SJCRH30 (cell line): ENCODE data around the gene GLIPR1L1. TPM values are rescaled to one million over a fixed set of nuclear protein-coding genes. Genes with fewer than 3 reads are reported as not detected.

Experiments
- DNase-seq, 2 experiments: peaks; one replicate each; pipeline ENCODE4 v3.0.0-alpha.2; 2015 to 2020
- H3K27ac ChIP-seq: fragments of 250-450 bp; sonication (Bioruptor Pico); 2 replicates; pipeline ENCODE4 v1.5.1; 2020; ENCODE audit warnings: mild to moderate bottlenecking, moderate library complexity
- H3K27me3 ChIP-seq: fragments of 250-450 bp; sonication (Bioruptor Pico); 2 replicates; pipeline ENCODE4 v1.5.1; 2020; ENCODE audit warnings: mild to moderate bottlenecking, moderate library complexity
- H3K36me3 ChIP-seq: fragments of 250-450 bp; sonication (Bioruptor Pico); 2 replicates; pipeline ENCODE4 v1.5.1; 2020; ENCODE audit warnings: mild to moderate bottlenecking, moderate library complexity
- H3K4me1 ChIP-seq: fragments of 250-450 bp; sonication (Bioruptor Pico); 2 replicates; pipeline ENCODE4 v1.5.1; 2020; ENCODE audit warnings: mild to moderate bottlenecking, moderate library complexity
- H3K4me3 ChIP-seq: fragments of 250-450 bp; sonication (Bioruptor Pico); 2 replicates; pipeline ENCODE4 v1.5.1; 2020; ENCODE audit warnings: mild to moderate bottlenecking, moderate library complexity
- H3K9me3 ChIP-seq: fragments of 250-450 bp; sonication (Bioruptor Pico); replicated peaks from 2 replicates; pipeline ENCODE4 v1.5.1; 2020; ENCODE audit warnings: mild to moderate bottlenecking, moderate library complexity
- total RNA-seq: library from RNA; depleted of rRNA; stranded (reverse); fragments of >200 nt; shearing (Covaris generic); gene quantifications from 2 replicates; pipeline ENCODE4 v1.2.3, GENCODE V29; 2014; rRNA removed

GLIPR1L1 gene
- total RNA-seq, 1 experiment from 2014 or later: not detected

- DNase-seq: no peak
- Histone ChIP-seq H3K4me3 (no peak overlapping the region), H3K4me1 (peaks cover 11% of the 10 kb centered on the region), H3K27me3 (no peaks in the 10 kb centered on the region), H3K27ac (no peak overlapping the region), H3K9me3 (no peaks in the 10 kb centered on the region), H3K36me3 (no peaks in the 10 kb centered on the region)
Measured at GRCh38 chr12:75389061-75389460, 54.6 kb downstream of the GLIPR1L1 start.

GRCh38 chr12:75389706-75390105 lies 55.2 kb downstream of the GLIPR1L1 start:
- Histone ChIP-seq H3K9me3 (no peaks in the 10 kb centered on the region), H3K27me3 (no peaks in the 10 kb centered on the region), H3K36me3 (no peaks in the 10 kb centered on the region), H3K4me1 (peaks cover 11% of the 10 kb centered on the region), H3K4me3 (no peak overlapping the region), H3K27ac (no peak overlapping the region)
- no peak for DNase-seq

- H3K27me3 ChIP-seq: no peaks in the 10 kb centered on the region
- H3K27ac ChIP-seq: no peak overlapping the region
- H3K9me3 ChIP-seq: no peaks in the 10 kb centered on the region
- H3K4me1 ChIP-seq: peaks cover 11% of the 10 kb centered on the region
- H3K4me3 ChIP-seq: no peak overlapping the region
- no peak for DNase-seq
- H3K36me3 ChIP-seq: no peaks in the 10 kb centered on the region
Measured at GRCh38 chr12:75390156-75390898, 55.9 kb downstream of the GLIPR1L1 start.

- DNase-seq: no peak
Measured at GRCh38 chr12:75390899-75391538, 56.5 kb downstream of the GLIPR1L1 start, which contains the start of gene GLIPR1L2. TSS of gene GLIPR1L2 (plus strand) at chr12:75391089. CDS start at chr12:75391117, 28 bp downstream.

GRCh38 chr12:75404231-75404630 lies 69.8 kb downstream of the GLIPR1L1 start:
- Histone ChIP-seq H3K27ac (no peak overlapping the region), H3K9me3 (no peaks in the 10 kb centered on the region), H3K36me3 (no peaks in the 10 kb centered on the region), H3K4me3 (no peak overlapping the region), H3K4me1 (peaks cover 2% of the 10 kb centered on the region; the same call in 1 of the 2 replicates), H3K27me3 (no peaks in the 10 kb centered on the region)
- no peak for DNase-seq

More at GRCh38 chr12:75390899-75391538, 56.5 kb downstream of the GLIPR1L1 start, which contains the start of gene GLIPR1L2:
- Histone ChIP-seq H3K27me3 (no peaks in the 10 kb centered on the region), H3K9me3 (no peaks in the 10 kb centered on the region), H3K36me3 (no peaks in the 10 kb centered on the region), H3K27ac (no peak within 1 kb of the TSS), H3K4me1 (peaks cover 11% of the 10 kb centered on the region), H3K4me3 (no peak within 1 kb of the TSS)

GRCh38 chr12:75407683-75408082 lies 73.2 kb downstream of the GLIPR1L1 start:
- H3K27me3 ChIP-seq: no peaks in the 10 kb centered on the region
- no peaks in the 10 kb centered on the region for H3K36me3 ChIP-seq
- DNase-seq: no peak
- H3K4me3 ChIP-seq: no peak overlapping the region
- H3K9me3 ChIP-seq: no peaks in the 10 kb centered on the region
- H3K4me1 ChIP-seq: no peaks in the 10 kb centered on the region
- H3K27ac ChIP-seq: no peak overlapping the region

GRCh38 chr12:75409830-75410229 lies 75.4 kb downstream of the GLIPR1L1 start:
- DNase-seq: no peak
- Histone ChIP-seq H3K4me1 (no peaks in the 10 kb centered on the region), H3K27ac (no peak overlapping the region), H3K9me3 (no peaks in the 10 kb centered on the region), H3K36me3 (no peaks in the 10 kb centered on the region), H3K4me3 (no peak overlapping the region), H3K27me3 (no peaks in the 10 kb centered on the region)

- Histone ChIP-seq H3K27me3 (no peaks in the 10 kb centered on the region), H3K9me3 (no peaks in the 10 kb centered on the region), H3K4me3 (no peak overlapping the region), H3K36me3 (no peaks in the 10 kb centered on the region), H3K27ac (no peak overlapping the region), H3K4me1 (no peaks in the 10 kb centered on the region)
- DNase-seq: no peak
Measured at GRCh38 chr12:75414671-75415070, 80.2 kb downstream of the GLIPR1L1 start.

- Histone ChIP-seq H3K27me3 (no peaks in the 10 kb centered on the region), H3K9me3 (no peaks in the 10 kb centered on the region), H3K4me3 (no peak overlapping the region), H3K36me3 (no peaks in the 10 kb centered on the region), H3K4me1 (no peaks in the 10 kb centered on the region), H3K27ac (no peak overlapping the region)
- no peak for DNase-seq
Measured at GRCh38 chr12:75419841-75420240, 85.4 kb downstream of the GLIPR1L1 start.

Other genes starting within 250 kb of the GLIPR1L1 start
- not detected in 2 replicates for gene KCNC2, start 124.8 kb upstream of the GLIPR1L1 start, total RNA-seq
- 0.71 and 1.1 TPM in 2 replicates for gene CAPS2, start 4.3 kb upstream of the GLIPR1L1 start, total RNA-seq
- gene GLIPR1L2, start 56.4 kb downstream of the GLIPR1L1 start, total RNA-seq: not detected in 2 replicates
- 1.6 and 1.7 TPM in 2 replicates for gene GLIPR1, start 146.1 kb downstream of the GLIPR1L1 start, total RNA-seq
- gene KRR1, start 176.9 kb downstream of the GLIPR1L1 start, total RNA-seq: 53.2 and 79.3 TPM in 2 replicates